HepG2 (cell line): ENCODE results near the gene PCYOX1L. TPM values are rescaled to one million over a fixed set of nuclear protein-coding genes. Genes with fewer than 3 reads are reported as not detected.

Experiments
- HNRNPL ChIP-seq: fragments of 200-400 bp; formaldehyde crosslinking; IDR thresholded peaks from 2 replicates; pipeline ENCODE4 v1.6.1; 2017; ENCODE audit warnings: mild to moderate bottlenecking, low read depth, low read length
- KMT2B ChIP-seq: IDR thresholded peaks from 2 replicates; pipeline ENCODE4 v1.6.1; 2016; ENCODE audit warnings: missing genetic modification reagents, missing compliant biosample characterization
- MED1 ChIP-seq: sonication (generic); formaldehyde crosslinking; IDR thresholded peaks from 2 replicates; pipeline ENCODE4 v1.4.0; 2020; ENCODE audit warnings: missing genetic modification reagents
- MXD4 ChIP-seq: IDR thresholded peaks from 2 replicates; pipeline ENCODE4 v1.6.1; 2016; ENCODE audit warnings: mild to moderate bottlenecking, missing biosample characterization, missing genetic modification reagents
- NCOA2 ChIP-seq: sonication (generic); formaldehyde crosslinking; IDR thresholded peaks from 2 replicates; pipeline ENCODE4 v1.8.0; 2022; ENCODE audit warnings: inconsistent platforms
- PITX1 ChIP-seq: sonication (generic); formaldehyde crosslinking; IDR thresholded peaks from 2 replicates; pipeline ENCODE4 v1.5.1; 2020; ENCODE audit warnings: mild to moderate bottlenecking, missing genetic modification reagents
- REL ChIP-seq: sonication (generic); formaldehyde crosslinking; conservative IDR thresholded peaks from 2 replicates; pipeline ENCODE4 v1.8.0; 2022; ENCODE audit warnings: mild to moderate bottlenecking, missing genetic modification reagents, moderate library complexity
- ZNF205 ChIP-seq: IDR thresholded peaks from 2 replicates; pipeline ENCODE4 v1.6.1; 2018; ENCODE audit warnings: missing biosample characterization, missing genetic modification reagents
- ZNF230 ChIP-seq: sonication (generic); formaldehyde crosslinking; IDR thresholded peaks from 2 replicates; pipeline ENCODE4 v1.4.0; 2020; ENCODE audit warnings: mild to moderate bottlenecking, missing genetic modification reagents
- ZNF33B ChIP-seq: sonication (generic); formaldehyde crosslinking; IDR thresholded peaks from 2 replicates; pipeline ENCODE4 v1.5.1; 2020; ENCODE audit warnings: mild to moderate bottlenecking, missing genetic modification reagents
- ZNF350 ChIP-seq: sonication (generic); formaldehyde crosslinking; IDR thresholded peaks from 2 replicates; pipeline ENCODE4 v1.4.0; 2020; ENCODE audit warnings: mild to moderate bottlenecking, low read depth, missing genetic modification reagents, borderline replicate concordance
- ZNF614 ChIP-seq: IDR thresholded peaks from 2 replicates; pipeline ENCODE4 v1.6.1; 2018; ENCODE audit warnings: missing biosample characterization, missing genetic modification reagents, inconsistent platforms, borderline replicate concordance
- polyA plus RNA-seq, 8 experiments: library from polyadenylated mRNA; depleted of rRNA in 3 of 8; stranded (reverse) in 7 of 8; unstranded in 1 of 8; fragments of >200 nt; fragmentation: Illumina TruSeq in 4 of 8; extraction: Trizol in 4 of 8; gene quantifications; 2 replicates each; pipeline versions ENCODE4 v1.2.1 to v1.2.3, GENCODE V29; 2011 to 2016; ENCODE audit warnings: low read depth in 4 of 8, missing spikeins in 1 of 8, mixed read lengths in 1 of 8; ENCODE audit not compliant: insufficient read depth in 1 of 8
- total RNA-seq, 5 experiments: library from RNA; depleted of rRNA; stranded (reverse); fragments of >200 nt; fragmentation: Illumina TruSeq; extraction: Trizol; gene quantifications; 2 replicates each; pipeline ENCODE4 v1.2.3, GENCODE V29; 2016; ENCODE audit warnings: low read depth in 1 of 5
- TF ChIP-seq, protein P1 (sequence below): sonication (generic); formaldehyde crosslinking; IDR thresholded peaks from 2 replicates; pipeline ENCODE4 v1.8.0; 2022; ENCODE audit warnings: mild to moderate bottlenecking, missing genetic modification reagents
- TF ChIP-seq, protein P2 (sequence below): sonication (generic); formaldehyde crosslinking; IDR thresholded peaks from 2 replicates; pipeline ENCODE4 v1.5.1; 2020; ENCODE audit warnings: missing genetic modification reagents, mild to moderate bottlenecking, borderline replicate concordance
- TF ChIP-seq, protein P3 (sequence below), 2 experiments: sonication (generic) in 1 of 2; formaldehyde crosslinking in 1 of 2; IDR thresholded peaks; 2 replicates each; pipeline versions ENCODE4 v1.4.0 to v1.6.1; 2018 to 2020; ENCODE audit warnings: missing genetic modification reagents in 2 of 2, borderline replicate concordance in 1 of 2, low read depth in 1 of 2, mild to moderate bottlenecking in 1 of 2, missing biosample characterization in 1 of 2
- TF ChIP-seq, protein P4 (sequence below): sonication (generic); formaldehyde crosslinking; IDR thresholded peaks from 2 replicates; pipeline ENCODE4 v1.5.0; 2020; ENCODE audit warnings: mild to moderate bottlenecking, missing genetic modification reagents, borderline replicate concordance
- TF ChIP-seq, protein P5 (sequence below): sonication (generic); formaldehyde crosslinking; IDR thresholded peaks from 2 replicates; pipeline ENCODE4 v1.4.0; 2020; ENCODE audit warnings: low read depth, missing genetic modification reagents

Gene PCYOX1L
- total and polyA plus RNA-seq, 2 of the 13 experiments (the other 11 are each of a cell fraction or from before 2014, with no cell fraction given): 1.00 to 3.7 TPM

DNA sequence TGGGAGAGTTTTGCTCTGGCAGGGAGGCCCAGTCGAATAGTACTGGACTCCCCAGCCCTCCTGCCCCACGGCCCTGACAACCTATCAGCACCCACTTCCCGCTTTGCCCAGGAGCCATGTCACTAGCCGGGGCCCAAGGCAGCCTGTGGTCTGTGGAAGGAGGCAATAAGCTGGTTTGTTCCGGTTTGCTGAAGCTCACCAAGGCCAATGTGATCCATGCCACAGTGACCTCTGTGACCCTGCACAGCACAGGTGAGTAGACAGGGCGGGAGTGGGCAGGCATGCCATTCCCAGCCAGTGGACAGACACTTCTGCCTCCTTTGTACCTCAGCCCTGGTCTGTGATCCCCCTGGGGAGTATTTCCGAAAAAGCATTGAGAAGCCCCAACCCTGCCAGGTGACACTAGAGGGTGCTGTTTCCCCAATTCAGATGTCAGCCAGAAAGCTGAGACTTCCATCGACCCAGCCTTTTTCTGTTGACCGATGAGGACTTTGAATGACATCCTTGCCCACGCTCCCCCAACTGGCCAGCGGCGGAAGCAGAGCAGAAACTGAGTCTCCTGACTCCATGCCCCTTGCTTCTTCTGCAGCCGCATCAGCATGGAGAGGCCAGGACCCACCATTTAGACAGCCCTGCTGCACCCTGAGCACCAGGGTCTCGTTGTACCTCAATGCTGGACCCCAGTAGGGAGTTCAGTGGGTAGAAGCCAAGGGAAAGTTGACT is 9.6 kb downstream of the PCYOX1L start (continued):
- TF ChIP-seq ZNF614 (CRISPR knock-in tag): peak; percentile 86
- TF ChIP-seq KMT2B (CRISPR knock-in tag): 0 out of 2 replicates have a peak, but pooled peaks have one; percentile 38
- TF ChIP-seq, protein P1, sequence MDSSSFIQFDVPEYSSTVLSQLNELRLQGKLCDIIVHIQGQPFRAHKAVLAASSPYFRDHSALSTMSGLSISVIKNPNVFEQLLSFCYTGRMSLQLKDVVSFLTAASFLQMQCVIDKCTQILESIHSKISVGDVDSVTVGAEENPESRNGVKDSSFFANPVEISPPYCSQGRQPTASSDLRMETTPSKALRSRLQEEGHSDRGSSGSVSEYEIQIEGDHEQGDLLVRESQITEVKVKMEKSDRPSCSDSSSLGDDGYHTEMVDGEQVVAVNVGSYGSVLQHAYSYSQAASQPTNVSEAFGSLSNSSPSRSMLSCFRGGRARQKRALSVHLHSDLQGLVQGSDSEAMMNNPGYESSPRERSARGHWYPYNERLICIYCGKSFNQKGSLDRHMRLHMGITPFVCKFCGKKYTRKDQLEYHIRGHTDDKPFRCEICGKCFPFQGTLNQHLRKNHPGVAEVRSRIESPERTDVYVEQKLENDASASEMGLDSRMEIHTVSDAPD: 0 out of 2 replicates have a peak, but pooled peaks have one; percentile 25
- TF ChIP-seq ZNF33B (CRISPR knock-in tag): peak; percentile 56; the same call in 1 of the 2 replicates
- no peak for TF ChIP-seq REL (CRISPR knock-in tag)
- TF ChIP-seq, protein P2, sequence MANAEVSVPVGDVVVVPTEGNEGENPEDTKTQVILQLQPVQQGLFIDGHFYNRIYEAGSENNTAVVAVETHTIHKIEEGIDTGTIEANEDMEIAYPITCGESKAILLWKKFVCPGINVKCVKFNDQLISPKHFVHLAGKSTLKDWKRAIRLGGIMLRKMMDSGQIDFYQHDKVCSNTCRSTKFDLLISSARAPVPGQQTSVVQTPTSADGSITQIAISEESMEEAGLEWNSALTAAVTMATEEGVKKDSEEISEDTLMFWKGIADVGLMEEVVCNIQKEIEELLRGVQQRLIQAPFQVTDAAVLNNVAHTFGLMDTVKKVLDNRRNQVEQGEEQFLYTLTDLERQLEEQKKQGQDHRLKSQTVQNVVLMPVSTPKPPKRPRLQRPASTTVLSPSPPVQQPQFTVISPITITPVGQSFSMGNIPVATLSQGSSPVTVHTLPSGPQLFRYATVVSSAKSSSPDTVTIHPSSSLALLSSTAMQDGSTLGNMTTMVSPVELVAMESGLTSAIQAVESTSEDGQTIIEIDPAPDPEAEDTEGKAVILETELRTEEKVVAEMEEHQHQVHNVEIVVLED (CRISPR knock-in tag): no peak; the same call in 1 of the 2 replicates
- 0 out of 2 replicates have a peak, but pooled peaks have one; percentile 40 for TF ChIP-seq NCOA2 (CRISPR knock-in tag)
- peak; percentile 35; the same call in 1 of the 2 replicates for TF ChIP-seq ZNF230 (CRISPR knock-in tag)
- TF ChIP-seq, protein P3, sequence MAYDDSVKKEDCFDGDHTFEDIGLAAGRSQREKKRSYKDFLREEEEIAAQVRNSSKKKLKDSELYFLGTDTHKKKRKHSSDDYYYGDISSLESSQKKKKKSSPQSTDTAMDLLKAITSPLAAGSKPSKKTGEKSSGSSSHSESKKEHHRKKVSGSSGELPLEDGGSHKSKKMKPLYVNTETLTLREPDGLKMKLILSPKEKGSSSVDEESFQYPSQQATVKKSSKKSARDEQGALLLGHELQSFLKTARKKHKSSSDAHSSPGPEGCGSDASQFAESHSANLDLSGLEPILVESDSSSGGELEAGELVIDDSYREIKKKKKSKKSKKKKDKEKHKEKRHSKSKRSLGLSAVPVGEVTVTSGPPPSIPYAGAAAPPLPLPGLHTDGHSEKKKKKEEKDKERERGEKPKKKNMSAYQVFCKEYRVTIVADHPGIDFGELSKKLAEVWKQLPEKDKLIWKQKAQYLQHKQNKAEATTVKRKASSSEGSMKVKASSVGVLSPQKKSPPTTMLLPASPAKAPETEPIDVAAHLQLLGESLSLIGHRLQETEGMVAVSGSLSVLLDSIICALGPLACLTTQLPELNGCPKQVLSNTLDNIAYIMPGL (CRISPR knock-in tag; IDR thresholded peaks at IDR 0.05; ENCODE audit: borderline replicate concordance in 1 of 2, low read depth in 1 of 2): peak; percentile 86 to 96
- peak; percentile 81; the same call in 1 of the 2 replicates for TF ChIP-seq ZNF350
- TF ChIP-seq MXD4 (CRISPR knock-in tag): 0 out of 2 replicates have a peak, but pooled peaks have one; percentile 37
- peak; percentile 48; the same call in 1 of the 2 replicates for TF ChIP-seq PITX1 (CRISPR knock-in tag)
- TF ChIP-seq ZNF205 (CRISPR knock-in tag): peak; percentile 66; the same call in 1 of the 2 replicates
- TF ChIP-seq, protein P4, sequence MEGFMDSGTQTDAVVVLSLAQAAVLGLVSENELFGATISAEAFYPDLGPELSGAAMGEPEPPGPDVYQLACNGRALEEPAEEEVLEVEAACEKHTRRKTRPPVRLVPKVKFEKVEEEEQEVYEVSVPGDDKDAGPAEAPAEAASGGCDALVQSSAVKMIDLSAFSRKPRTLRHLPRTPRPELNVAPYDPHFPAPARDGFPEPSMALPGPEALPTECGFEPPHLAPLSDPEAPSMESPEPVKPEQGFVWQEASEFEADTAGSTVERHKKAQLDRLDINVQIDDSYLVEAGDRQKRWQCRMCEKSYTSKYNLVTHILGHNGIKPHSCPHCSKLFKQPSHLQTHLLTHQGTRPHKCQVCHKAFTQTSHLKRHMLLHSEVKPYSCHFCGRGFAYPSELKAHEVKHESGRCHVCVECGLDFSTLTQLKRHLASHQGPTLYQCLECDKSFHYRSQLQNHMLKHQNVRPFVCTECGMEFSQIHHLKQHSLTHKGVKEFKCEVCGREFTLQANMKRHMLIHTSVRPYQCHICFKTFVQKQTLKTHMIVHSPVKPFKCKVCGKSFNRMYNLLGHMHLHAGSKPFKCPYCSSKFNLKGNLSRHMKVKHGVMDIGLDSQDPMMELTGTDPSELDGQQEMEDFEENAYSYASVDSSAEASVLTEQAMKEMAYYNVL (CRISPR knock-in tag): no peak
- TF ChIP-seq HNRNPL: 0 out of 2 replicates have a peak, but pooled peaks have one; percentile 23
- TF ChIP-seq MED1 (CRISPR knock-in tag): peak; percentile 47; the same call in 1 of the 2 replicates
- TF ChIP-seq, protein P5, sequence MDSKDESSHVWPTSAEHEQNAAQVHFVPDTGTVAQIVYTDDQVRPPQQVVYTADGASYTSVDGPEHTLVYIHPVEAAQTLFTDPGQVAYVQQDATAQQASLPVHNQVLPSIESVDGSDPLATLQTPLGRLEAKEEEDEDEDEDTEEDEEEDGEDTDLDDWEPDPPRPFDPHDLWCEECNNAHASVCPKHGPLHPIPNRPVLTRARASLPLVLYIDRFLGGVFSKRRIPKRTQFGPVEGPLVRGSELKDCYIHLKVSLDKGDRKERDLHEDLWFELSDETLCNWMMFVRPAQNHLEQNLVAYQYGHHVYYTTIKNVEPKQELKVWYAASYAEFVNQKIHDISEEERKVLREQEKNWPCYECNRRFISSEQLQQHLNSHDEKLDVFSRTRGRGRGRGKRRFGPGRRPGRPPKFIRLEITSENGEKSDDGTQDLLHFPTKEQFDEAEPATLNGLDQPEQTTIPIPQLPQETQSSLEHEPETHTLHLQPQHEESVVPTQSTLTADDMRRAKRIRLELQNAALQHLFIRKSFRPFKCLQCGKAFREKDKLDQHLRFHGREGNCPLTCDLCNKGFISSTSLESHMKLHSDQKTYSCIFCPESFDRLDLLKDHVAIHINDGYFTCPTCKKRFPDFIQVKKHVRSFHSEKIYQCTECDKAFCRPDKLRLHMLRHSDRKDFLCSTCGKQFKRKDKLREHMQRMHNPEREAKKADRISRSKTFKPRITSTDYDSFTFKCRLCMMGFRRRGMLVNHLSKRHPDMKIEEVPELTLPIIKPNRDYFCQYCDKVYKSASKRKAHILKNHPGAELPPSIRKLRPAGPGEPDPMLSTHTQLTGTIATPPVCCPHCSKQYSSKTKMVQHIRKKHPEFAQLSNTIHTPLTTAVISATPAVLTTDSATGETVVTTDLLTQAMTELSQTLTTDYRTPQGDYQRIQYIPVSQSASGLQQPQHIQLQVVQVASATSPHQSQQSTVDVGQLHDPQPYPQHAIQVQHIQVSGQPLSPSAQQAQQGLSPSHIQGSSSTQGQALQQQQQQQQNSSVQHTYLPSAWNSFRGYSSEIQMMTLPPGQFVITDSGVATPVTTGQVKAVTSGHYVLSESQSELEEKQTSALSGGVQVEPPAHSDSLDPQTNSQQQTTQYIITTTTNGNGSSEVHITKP: 0 out of 2 replicates have a peak, but pooled peaks have one; percentile 37
